Posterior cingulate gyrus (tissue), 11 donors: Measurements from ENCODE around the gene TMED10.
A peak's percentile ranks its signal among the peaks of the same experiment; 100 is the strongest.

Experiments
- DNase-seq, 10 donors: peaks; one replicate each; pipeline versions ENCODE4 v3.0.0 to v3.0.0-alpha.2; 2020 to 2021; ENCODE audit warnings: mixed read lengths in 3 of 10
- intact Hi-C: fragments of 100-400 bp; cut with DNase I; formaldehyde crosslinking; loops from one replicate; pipeline ENCODE4 v1.15.1; 2023

TMED10 gene

GRCh38 chr14:75176142-75176820, at the start of gene TMED10:
Gene TMED10, minus strand, starts transcription at chr14:75176612. Its CDS starts 33 bp downstream, at chr14:75176579.
- intact Hi-C loops: loop anchor here (2.0 to 5.0 kb wide), 3 partner anchors 43 to 121 kb away; no protein-coding TSS in a partner anchor

GRCh38 chr14:75224561-75224960, 48.1 kb upstream of the TMED10 start:
- intact Hi-C loops: no loop called here
- no peak for DNase-seq

More at GRCh38 chr14:75176142-75176820, at the start of gene TMED10:
- peak; percentile 85 to 98 (median 90) for DNase-seq

- intact Hi-C loops: no loop called here
- DNase-seq: peak in 3 of 10 donors; percentile 10 to 27 (median 23)
These were observed 47.3 kb upstream of the TMED10 start for GRCh38 chr14:75223664-75224154.

GRCh38 chr14:75222208-75222701, 45.8 kb upstream of the TMED10 start:
- intact Hi-C loops: no loop called here
- no peak for DNase-seq

- intact Hi-C loops: no loop called here
- no peak for DNase-seq
These were observed 45.4 kb upstream of the TMED10 start for GRCh38 chr14:75221797-75222196.

DNA sequence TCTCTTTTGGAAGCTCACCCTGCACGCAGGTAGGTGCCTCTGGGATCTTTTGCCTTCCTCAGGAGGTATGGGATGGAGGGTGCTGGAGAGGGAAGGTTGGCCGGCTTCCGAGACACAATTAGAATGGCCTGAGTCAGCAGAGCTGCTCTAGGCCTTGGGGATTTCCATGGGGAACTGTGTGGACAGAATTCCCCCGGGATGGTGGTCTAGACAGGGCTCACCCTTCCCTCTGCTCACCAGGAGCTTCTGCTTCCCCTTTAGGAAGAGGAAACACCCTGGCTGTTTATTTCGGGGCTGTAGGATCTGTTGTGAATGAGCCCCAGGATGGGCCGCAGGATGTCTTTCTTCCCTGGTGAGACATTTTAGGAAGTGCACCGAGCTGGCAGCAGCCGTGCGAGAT, 43.7 kb upstream of the TMED10 start:
- intact Hi-C loops: no loop called here
- DNase-seq: no peak

- intact Hi-C loops: no loop called here
- no peak for DNase-seq
These were observed 41.2 kb upstream of the TMED10 start for GRCh38 chr14:75217508-75218206.

DNA sequence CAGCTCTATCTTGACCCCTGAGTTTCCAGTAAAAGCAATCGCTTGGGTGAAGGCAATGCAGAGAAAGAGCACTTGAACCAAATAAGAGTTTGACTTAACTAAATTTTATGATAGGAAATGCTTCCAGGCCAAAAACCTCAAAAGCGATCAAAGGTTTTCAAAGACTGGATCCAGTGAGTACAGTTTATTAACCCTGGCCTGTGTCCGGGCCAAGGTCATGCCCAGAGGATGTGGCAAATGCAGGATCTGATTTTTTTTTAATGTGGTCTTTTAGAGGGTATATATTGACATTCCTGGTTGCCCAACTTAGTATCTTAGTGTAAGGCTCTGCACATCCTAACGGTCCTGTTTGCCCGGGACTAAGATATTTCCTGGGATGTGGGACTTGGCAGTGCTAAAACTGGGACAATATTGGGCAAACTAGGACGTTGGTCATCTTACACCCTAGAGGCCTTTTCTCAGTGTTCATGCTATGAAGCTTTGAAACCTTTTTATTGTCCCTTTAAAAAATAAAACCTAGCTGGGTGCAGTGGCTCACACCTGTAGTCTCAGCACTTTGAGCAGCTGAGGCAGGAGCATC, 40.1 kb upstream of the TMED10 start:
- intact Hi-C loops: no loop called here
- DNase-seq: no peak

DNA sequence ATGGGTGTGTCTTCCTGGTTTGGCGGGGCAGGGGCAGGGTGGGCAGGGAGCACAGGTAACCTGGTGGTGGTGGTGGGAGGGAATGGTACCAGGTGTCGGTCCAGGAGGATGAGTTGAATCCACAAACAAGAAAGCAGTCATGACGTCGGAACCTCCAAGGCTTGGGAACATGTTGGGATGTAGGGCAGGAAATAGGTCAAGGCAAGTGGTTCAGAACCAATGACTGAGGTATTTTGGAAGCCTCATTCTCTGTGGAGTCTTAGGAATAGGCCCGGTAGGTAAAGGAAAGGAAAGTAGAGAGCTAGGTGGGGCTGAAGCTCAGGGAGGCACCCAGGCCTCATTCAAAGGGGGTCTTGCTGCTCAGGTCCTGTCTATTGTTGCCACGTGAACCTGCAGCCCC, 39.1 kb upstream of the TMED10 start:
- no peak for DNase-seq
- intact Hi-C loops: no loop called here

DNA sequence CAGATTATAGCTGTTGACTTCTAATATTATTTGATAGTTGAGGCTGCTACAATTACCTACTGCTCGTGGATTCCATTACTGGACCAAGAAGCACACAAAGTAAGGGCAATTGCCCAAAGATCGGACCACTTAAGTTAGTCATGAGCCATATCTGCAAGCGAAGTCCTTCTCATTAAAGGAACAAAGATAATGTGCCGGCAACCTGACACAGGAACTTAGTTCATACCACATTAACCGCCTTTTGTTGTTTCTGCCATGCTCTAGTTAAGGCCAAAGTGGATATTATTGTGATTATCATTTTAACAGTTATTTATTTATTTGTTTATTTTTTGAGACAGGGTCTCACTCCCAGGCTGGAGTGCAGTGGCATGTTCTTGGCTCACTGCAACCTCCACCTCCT, 38.1 kb upstream of the TMED10 start:
- intact Hi-C loops: no loop called here
- DNase-seq: no peak

DNA sequence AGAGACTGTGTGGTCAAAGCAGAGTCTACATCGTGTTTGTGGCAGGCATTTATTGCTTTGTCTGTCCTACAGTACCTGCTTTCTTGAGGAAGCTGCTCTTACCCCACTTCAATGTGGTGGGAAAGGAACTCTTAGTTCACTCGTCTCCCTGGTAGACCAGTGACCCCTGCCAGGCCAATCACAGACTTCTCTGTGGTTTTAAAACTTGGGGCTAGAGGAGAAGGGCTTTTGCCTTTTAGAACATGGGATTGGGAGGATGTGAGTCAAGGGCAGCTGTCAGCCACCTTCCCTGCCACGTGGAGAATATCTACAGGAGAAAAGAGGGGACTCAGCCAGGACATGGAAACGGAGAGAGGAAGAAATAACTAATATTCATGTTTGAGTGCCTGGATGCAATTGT, 36.8 kb upstream of the TMED10 start:
- intact Hi-C loops: no loop called here
- no peak for DNase-seq

- no peak for DNase-seq
- intact Hi-C loops: no loop called here
These were observed 32.4 kb upstream of the TMED10 start for GRCh38 chr14:75208843-75209242.

- intact Hi-C loops: no loop called here
- DNase-seq: no peak
These were observed 29.8 kb upstream of the TMED10 start for GRCh38 chr14:75206190-75206589.

- no peak for DNase-seq
- intact Hi-C loops: no loop called here
These were observed 29.2 kb upstream of the TMED10 start for GRCh38 chr14:75205591-75205990.

GRCh38 chr14:75204116-75204515, 27.7 kb upstream of the TMED10 start:
- intact Hi-C loops: no loop called here
- DNase-seq: no peak

- no peak for DNase-seq
- intact Hi-C loops: no loop called here
These were observed 26.2 kb upstream of the TMED10 start for GRCh38 chr14:75202657-75203056.

DNA sequence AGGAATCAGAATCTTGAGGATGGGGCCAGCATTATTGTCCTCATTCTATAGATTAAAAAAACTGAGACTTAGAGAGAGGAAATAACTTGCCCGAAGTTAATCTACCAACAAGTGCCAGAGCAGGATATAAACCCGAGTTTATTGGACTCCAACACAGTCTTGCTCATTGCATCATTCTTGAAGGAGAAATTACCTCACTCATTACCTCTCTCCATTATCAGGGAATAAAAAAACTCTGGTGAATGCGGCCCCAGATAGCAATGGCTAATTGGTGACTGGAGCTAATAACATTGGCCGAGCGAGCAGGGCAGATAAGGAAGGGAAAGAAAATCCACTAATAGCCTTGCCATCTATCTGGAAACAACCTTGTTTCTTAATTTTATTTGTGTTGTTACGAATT, 24.7 kb upstream of the TMED10 start:
- intact Hi-C loops: no loop called here

DNA sequence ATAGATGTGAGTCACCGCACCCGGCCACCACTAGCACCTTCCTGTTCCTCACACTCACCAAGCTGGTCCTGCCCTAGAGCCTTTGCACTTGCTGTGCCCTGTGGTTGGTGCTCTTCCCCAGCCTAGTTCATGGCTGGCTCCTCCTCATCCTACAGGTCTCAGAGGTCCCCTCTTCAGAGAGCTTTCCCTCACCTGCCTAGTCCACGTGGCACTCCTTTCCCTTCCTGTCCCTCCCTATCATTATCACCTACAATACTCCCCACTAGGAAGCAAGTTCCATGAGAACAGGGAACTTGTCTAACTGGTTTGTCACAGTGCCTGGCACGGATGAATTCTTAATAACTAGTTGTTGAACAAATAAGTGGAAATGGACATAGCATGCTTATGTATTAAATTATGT, 24.0 kb upstream of the TMED10 start:
- intact Hi-C loops: no loop called here
- DNase-seq: no peak

More for the DNA sequence above, 24.7 kb upstream of the TMED10 start:
- DNase-seq: no peak

GRCh38 chr14:75198291-75198933, 22.0 kb upstream of the TMED10 start:
- DNase-seq: peak in 9 of 10 donors; percentile 17 to 89 (median 39)
- intact Hi-C loops: loop anchor here (10.0 kb wide), 1 partner anchor 46 kb away; no protein-coding TSS in a partner anchor

DNA sequence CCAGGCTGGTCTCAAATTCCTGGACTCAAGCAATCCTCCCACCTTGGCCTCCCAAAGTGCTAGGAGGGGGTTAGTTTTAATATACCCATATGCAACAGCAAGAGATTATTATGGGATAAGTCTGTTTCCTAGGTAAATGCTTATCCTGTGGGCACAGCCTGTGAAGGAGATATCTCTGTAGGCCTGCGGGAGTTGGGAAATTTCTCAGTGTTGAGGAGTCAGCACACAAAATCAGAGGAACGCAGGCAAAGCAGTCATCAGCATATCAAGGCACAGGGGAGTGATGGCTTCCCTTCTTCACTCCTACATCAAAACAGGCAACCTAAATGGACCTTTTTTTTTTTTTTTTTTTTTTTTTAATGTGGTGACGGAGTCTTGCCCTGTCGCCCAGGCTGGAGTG, 20.9 kb upstream of the TMED10 start:
- intact Hi-C loops: loop anchor here (10.0 kb wide), 1 partner anchor 47 kb away; no protein-coding TSS in a partner anchor
- DNase-seq: no peak

GRCh38 chr14:75196468-75196867, 20.1 kb upstream of the TMED10 start:
- DNase-seq: no peak
- intact Hi-C loops: loop anchor here (10.0 kb wide), 1 partner anchor 48 kb away; no protein-coding TSS in a partner anchor
